Skin of body (tissue), 2 donors: ENCODE data around the gene ANXA4. TPM values are rescaled to one million over a fixed set of nuclear protein-coding genes. Genes with fewer than 3 reads are reported as not detected.
"Not testable (repeated sequence)": the region's sequence is repeated elsewhere in the genome, so short reads cannot be mapped to it uniquely, and the experiment has no call there.

ENCODE experiments used
- DNase-seq: peaks from one replicate; lab custom pipeline; 2025; lab: John Stamatoyannopoulos, UW
- total RNA-seq: library from RNA; depleted of rRNA; stranded (reverse); fragments of >200 nt; gene quantifications from one replicate; pipeline ENCODE4 v1.2.3, GENCODE V29; 2014

Gene ANXA4
- total RNA-seq, 1 donor from 2014 or later, result 33.5 TPM

DNA sequence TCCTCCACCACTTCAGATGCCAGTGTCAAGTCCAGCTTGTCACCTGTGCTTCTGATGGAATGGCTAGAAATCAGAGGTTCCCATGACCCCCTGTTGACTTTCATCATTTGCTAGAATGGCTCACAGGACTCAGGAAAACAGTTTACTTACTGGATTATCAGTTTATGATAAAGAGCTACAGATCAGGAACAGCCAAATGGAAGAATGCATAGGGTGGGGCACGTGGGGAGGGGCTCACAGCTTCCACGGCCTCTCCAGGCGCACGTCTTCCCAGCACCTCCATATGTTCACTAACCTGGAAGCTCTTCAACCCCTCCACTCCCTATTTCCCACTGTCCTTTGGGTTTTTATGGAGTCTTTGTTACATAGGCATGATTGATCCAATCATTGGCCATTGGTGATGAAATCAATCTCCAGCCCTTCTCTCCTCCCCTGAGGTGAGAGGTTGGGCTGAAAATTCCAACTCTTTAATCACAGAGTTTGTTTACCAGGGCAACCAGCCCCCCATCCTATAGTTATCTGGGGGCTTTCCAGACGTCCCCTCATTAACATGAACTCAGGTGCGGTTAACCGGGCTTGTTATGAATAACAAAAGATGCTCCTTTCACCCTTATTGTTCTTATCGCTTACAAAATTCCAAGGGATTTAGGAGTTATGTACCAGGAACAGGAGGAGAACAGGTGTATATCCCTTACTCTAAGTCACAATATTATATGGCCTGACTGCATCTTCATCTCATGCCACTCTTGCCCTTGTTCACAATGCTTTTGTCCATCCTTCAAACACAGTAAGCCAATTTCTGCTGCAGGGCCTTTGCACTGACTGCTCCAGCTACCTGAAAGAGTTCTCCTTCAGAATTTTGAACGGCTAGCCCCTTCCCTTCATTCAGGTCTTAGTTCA is 35.2 kb downstream of the ANXA4 start:
- no peak for DNase-seq

GRCh38 chr2:69777786-69778105 is 35.8 kb downstream of the ANXA4 start:
- no peak for DNase-seq

- no peak for DNase-seq
These were observed 37.5 kb downstream of the ANXA4 start for GRCh38 chr2:69779258-69780001.

DNA sequence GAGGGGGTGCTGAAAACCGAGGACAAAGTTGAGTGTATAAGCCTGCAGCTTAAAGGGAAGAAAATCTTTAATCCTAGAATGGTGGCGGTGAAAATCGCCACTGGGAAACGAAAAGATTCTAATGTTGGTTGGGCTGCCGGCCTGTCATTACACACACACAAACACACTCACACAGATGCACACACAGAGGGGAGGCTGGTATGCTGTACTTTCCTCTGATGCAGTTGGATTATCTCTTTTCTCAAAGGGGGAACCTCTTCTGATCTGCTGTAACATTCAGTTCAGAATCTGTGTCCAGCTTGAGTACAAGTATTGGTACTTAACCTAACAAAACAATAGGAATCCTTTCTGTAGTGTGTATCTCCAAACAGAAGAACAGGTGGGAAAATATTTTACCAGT is 39.0 kb downstream of the ANXA4 start:
- DNase-seq, result no peak

GRCh38 chr2:69781321-69782248 is 39.7 kb downstream of the ANXA4 start:
- DNase-seq, result no peak

DNA sequence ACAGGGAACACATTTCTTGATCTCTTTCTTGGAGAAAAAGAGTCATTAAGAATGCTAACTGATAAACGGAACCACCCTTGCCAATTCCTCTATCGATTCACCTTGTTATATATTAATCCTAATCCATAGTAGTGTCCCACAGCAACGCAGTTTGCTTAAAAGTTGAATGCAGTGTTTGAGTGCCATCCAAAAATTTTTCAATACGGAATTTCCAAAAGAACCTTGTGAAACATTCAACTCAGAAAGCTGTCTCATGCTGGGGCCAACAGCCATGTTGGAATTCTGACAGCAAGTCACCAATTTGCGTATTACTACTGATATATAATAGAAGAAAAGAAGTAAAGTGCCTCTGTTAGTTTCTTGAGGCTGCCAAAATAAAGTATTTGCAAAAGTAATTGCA is 42.3 kb downstream of the ANXA4 start:
- DNase-seq, result no peak

DNA sequence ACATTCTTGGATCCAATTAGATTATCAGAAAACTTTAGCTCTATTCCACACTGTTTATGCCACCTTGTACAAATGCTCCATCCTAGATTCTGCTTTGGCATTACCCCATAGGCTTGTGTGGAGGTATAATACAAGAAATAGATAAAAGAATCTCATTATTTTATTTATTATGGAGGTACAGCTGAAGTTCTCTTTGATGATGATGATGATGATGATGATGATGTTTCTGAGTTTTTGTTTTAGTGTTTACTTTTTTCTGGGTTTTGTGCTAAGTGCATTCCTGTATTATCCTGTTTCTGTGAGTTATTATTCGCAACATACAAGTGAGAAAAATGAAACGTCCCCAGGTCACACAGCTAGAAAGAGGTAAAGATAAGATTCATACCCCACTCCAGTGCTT is 43.4 kb downstream of the ANXA4 start:
- no peak for DNase-seq

DNA sequence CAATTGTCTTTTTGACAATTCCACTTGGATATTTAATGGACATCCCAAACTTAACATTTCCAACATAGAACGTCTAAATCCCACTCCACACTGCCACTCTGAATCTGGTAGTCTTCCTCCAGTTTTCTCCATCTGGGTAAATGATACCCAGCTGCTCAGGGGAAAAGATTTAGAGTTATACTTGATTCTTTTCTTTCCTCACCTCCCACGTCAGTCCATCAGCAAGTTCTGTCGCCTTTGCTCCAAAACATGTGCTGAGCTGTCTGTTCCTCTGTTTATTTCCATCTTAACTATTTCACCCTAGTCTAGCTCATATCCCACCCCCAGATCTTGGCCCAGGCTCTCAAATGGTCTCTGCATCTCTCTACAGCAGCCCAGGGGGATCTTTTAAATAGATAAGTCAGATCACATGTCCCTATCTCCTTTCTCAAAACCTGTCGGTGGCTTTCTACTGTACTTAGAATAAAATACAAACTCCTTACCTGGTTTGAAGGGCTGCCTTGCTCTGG is 44.2 kb downstream of the ANXA4 start:
- DNase-seq, result no peak

DNA sequence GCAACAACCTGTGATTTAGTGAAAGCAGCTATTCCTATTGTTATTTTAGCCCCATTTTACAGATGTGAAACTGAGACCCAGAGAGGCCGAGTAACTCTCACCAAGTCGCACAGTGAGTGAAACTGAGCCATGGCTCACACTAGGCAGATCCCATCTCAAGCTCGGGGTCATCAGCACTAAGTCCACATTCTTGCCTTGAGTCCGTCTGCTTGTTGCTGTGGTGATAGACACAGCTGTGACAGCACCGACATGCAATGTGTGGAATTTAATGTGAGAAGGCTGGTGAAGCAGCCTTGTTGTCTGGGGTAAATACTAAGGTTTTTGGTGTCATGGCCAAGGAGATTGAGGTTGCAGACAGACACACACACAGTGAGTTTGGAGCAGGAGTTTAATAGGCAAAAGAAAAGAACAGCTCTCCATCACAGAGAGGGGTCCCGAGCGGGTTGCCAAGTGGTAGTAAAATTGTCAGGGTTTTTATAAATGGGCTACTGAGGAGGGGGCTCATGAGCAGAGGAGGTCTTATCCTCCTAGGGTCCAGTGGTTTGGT is 47.3 kb downstream of the ANXA4 start:
- DNase-seq, result peak; percentile 42

DNA sequence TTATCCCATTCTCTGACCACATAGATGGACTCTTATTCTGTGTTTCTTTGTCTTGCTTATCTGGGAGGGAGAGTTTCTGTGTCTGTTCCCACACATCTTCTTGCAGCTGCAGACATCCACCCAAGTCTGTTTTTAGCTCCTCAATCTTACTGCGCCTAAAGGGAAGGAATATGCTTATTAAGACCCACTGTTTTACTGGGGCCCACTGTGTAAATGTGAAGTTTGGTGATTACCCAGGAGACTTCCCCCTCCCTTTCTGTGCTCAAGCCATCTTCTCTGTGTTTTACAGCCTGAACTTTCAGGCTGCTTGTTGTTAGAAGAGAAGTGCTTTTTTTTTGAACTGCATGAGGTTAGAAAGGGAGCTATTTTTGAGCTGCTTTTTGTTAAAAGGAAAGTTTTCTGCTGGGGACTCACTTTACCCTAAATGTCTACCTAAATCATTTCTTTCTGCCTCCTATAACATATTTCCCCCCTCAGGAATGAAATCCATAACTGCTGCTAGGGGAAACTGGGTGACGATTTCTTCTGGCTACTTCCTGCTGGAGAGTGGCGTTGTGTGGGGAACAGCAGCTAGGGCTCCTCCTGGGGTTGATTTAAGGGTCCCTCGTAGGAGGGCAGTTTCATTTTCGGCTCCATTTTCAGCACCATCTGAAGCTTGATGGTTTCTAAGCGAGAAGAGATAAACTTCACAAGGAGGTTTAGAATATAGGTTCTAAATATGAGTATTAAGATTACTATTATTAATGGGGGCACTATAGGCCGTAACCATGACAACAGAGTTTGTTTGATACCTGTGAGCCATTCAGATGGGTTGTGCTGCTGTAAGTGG is 48.1 kb downstream of the ANXA4 start:
- peak; percentile 39 for DNase-seq

GRCh38 chr2:69790601-69790959 is 48.6 kb downstream of the ANXA4 start:
- no peak for DNase-seq

GRCh38 chr2:69791045-69791444 is 49.1 kb downstream of the ANXA4 start:
- DNase-seq, result peak; percentile 31

- no peak for DNase-seq
These were observed 54.2 kb downstream of the ANXA4 start for GRCh38 chr2:69796174-69796573.

DNA sequence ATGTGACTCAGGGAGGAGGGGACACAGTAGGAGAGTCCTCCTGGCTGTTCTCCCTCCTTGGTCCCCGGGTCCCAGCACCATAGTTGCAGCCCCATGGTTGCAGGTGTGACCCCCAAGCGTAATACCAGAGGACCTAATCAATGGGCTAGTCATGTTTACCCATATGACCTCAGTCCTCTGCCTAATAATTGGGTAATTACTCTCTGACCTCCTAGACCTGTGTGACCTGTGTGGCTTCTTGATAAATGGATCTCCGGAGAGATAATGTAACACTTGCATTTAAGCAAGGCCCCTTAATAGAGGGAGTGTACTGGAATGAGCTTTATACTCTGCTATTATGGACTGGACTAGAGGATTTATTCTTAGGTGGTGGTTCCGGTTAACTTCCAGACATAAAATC is 55.3 kb downstream of the ANXA4 start:
- DNase-seq, result no peak

GRCh38 chr2:69797836-69798289 is 55.9 kb downstream of the ANXA4 start:
- DNase-seq, result no peak

GRCh38 chr2:69798290-69798908 is 56.5 kb downstream of the ANXA4 start:
- no peak for DNase-seq

- no peak for DNase-seq
These were observed 57.1 kb downstream of the ANXA4 start for GRCh38 chr2:69798909-69799526.

DNA sequence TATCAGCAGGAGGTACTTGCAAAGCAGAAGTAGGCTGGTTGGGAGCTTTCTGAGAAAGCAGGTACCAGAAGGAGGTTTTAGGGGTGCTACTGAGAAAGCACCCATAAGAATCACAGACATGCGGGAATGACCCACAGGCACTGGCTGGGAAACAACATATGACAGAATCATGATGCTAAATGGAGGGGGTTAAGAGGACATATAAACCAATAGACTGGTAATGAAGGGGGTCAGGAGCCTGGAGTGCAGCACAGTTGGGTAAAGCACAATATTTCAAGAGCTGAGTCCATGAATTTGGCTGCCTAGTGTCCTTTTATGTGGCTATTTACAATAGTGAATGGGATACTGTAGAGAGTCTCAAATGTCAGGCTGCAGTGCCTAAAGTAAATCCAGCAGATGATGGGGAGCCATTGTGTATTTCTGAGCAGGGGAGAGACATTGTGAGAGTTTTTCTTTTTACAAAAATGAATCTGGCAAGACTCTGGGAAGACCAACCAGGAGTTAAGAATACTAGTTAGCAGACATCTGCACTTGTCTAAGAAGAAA is 59.9 kb downstream of the ANXA4 start:
- no peak for DNase-seq

DNA sequence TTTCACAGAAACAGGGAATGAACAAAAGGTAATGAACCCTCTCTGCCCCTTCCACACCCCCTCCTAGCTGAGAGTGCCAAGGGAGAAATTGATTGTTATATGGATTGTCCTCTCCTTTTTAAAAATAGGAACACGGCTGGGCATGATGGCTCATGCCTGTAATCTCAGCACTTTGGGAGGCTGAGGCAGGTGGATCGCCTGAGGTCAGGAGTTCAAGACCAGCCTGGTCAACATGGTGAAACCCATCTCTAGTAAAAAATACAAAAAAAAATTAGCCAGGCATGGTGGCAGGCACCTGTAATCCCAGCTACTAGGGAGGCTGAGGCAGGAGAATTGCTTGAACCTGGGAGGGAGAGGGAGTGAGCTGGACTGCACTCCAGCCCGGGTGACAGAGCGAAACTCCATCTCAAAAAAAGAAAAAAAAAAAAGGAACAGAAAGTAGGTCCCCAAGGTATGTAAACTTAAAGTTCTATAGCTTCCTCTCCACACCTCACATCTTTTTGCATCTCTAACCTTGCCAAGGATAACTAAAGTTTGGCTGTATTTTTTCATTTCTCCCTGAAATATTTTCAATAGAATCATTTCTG is 60.9 kb downstream of the ANXA4 start:
- DNase-seq, result not testable (repeated sequence)
